Measurements from ENCODE around the gene ZNF248. TPM values are rescaled to one million over a fixed set of nuclear protein-coding genes. Genes with fewer than 3 reads are reported as not detected.

ZNF248 gene
- total and polyA plus RNA-seq, 9 donors, result 9.1 to 19.9 (median 17.5) TPM

- no peak overlapping the region for H3K27ac ChIP-seq
- intact Hi-C loops (cut with DNase I), result no loop called here
- H3K4me1 ChIP-seq (ENCODE audit: insufficient read depth), result no peaks in the 10 kb centered on the region
- no peaks in the 10 kb centered on the region for H3K27me3 ChIP-seq
- no peak overlapping the region for H3K4me3 ChIP-seq
- H3K36me3 ChIP-seq, result no peaks in the 10 kb centered on the region
- peaks cover 0 to 4% of the 10 kb centered on the region in 2 donors for H3K9me3 ChIP-seq
- TF ChIP-seq EP300 (IDR thresholded peaks at IDR 0.05) (no peak), POLR2A (IDR thresholded peaks at IDR 0.05) (no peak), CTCF (IDR thresholded peaks at IDR 0.05) (no peak)
- DNase-seq, result no peak
These were observed 99.3 kb downstream of the ZNF248 start for GRCh38 chr10:37758074-37758473.

- H3K4me1 ChIP-seq (ENCODE audit: insufficient read depth), result no peaks in the 10 kb centered on the region
- no peak overlapping the region for H3K4me3 ChIP-seq
- DNase-seq, result no peak
- WGBS, 3 donors, result 19 to 28% (median 22%) methylated on average over 2 of the region's 2 CpGs
- TF ChIP-seq EP300 (IDR thresholded peaks at IDR 0.05) (no peak), CTCF (IDR thresholded peaks at IDR 0.05) (no peak), POLR2A (IDR thresholded peaks at IDR 0.05) (no peak)
- H3K36me3 ChIP-seq, result no peaks in the 10 kb centered on the region
- intact Hi-C loops (cut with DNase I), result no loop called here
- no peaks in the 10 kb centered on the region for H3K27me3 ChIP-seq
- H3K27ac ChIP-seq, result no peak overlapping the region
- peaks cover 0 to 4% of the 10 kb centered on the region in 2 donors for H3K9me3 ChIP-seq
These were observed 102.7 kb downstream of the ZNF248 start for GRCh38 chr10:37754538-37755323.

- Histone ChIP-seq H3K4me3 (no peak overlapping the region), H3K4me1 (ENCODE audit: insufficient read depth) (no peaks in the 10 kb centered on the region), H3K27ac (no peak overlapping the region), H3K27me3 (no peaks in the 10 kb centered on the region), H3K9me3 (peaks cover 0 to 4% of the 10 kb centered on the region in 2 donors), H3K36me3 (no peaks in the 10 kb centered on the region)
- no peak for DNase-seq
- no peak for TF ChIP-seq CTCF (IDR thresholded peaks at IDR 0.05)
- no peak for TF ChIP-seq POLR2A (IDR thresholded peaks at IDR 0.05)
- no peak for TF ChIP-seq EP300 (IDR thresholded peaks at IDR 0.05)
- intact Hi-C loops (cut with DNase I), result no loop called here
- WGBS, 3 donors, result 78 to 87% (median 84%) methylated on average over 2 of the region's 2 CpGs
These were observed 105.0 kb downstream of the ZNF248 start for GRCh38 chr10:37752334-37752875.

- 62 to 71% (median 68%) methylated on average over 4 of the region's 4 CpGs for WGBS, 3 donors
- no peak for DNase-seq
- H3K27ac ChIP-seq, result no peak overlapping the region
These were observed 109.2 kb downstream of the ZNF248 start for GRCh38 chr10:37748170-37748569.

More at GRCh38 chr10:37748170-37748569, 109.2 kb downstream of the ZNF248 start:
- intact Hi-C loops (cut with DNase I), result no loop called here
- Histone ChIP-seq H3K9me3 (no peaks in the 10 kb centered on the region), H3K4me1 (ENCODE audit: insufficient read depth) (no peaks in the 10 kb centered on the region), H3K4me3 (no peak overlapping the region), H3K27me3 (no peaks in the 10 kb centered on the region), H3K36me3 (no peaks in the 10 kb centered on the region)
- TF ChIP-seq CTCF (IDR thresholded peaks at IDR 0.05), result no peak
- TF ChIP-seq EP300 (IDR thresholded peaks at IDR 0.05), result no peak
- no peak for TF ChIP-seq POLR2A (IDR thresholded peaks at IDR 0.05)
